Stimulated activated CD8-positive, alpha-beta memory T cell treated with anti-CD3 and anti-CD28 coated beads, Interleukin-4, amount 100 ng/mL, for 4 hours (primary cell): ENCODE measurements around the gene CST4.
"Not testable (repeated sequence)": the region's sequence is repeated elsewhere in the genome, so short reads cannot be mapped to it uniquely, and the experiment has no call there.

ENCODE experiments used
- DNase-seq, 2 donors: peaks; one replicate each; pipeline ENCODE4 v3.0.0-alpha.2; 2020; ENCODE audit warnings: low read depth in 2 of 2, low spot score in 1 of 2

CST4 gene

GRCh38 chr20:23662276-23662870 lies 26.5 kb downstream of the CST4 start:
- DNase-seq: no peak

DNA sequence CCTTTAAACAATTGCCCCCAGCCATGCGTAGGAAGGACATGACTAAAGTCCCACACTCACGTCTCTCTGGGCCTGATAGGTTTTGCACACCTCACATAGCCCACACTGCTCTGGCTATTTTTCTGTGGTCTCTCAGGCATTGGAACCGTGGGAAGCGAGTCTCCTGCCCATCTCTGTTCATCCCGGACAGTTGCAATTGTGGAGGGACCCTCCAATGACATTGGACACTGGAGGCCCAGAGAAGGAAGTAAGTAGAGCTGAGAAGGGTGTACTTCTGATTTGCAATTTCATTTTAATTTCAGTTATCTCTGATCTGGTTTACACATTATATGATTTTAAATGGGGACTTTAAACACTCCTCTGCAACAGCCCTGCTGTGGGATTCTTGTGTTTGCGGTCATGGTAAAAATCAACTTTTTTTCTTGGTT lies 27.8 kb downstream of the CST4 start:
- DNase-seq: no peak

DNA sequence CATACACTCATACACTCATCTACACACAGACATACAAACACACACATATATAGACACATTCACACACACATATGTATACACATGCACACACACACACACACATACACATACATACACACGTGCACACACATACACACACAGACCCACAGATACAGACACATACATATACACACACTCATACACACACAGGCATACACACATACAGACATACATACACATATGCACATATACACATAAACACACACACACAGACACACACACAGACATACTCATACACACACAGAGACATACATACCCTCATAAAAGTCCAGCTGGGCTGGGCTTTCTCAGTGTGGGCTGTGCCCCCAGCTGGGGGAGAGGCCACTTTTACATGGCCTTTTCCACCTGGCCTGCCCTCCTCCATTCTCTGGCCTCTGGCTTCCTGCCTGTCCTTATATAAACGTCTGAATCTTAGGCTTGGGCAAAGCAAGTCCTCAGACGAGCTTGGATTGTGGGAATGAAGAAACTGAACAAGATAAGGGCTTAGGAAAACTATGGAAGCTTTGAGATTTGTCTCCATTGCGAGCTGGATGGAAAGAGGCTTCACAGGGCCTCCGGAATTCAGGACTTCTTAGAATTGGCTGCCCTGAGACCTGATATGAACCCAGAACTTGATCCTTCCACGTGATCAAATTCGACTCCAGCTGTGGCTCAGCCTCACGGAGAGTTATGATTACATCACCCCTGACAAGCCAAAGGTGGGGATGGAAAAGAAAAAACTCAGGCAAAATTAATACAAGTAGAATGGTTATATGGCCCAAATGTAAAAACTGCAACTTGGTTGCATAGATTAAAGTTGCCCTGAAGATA lies 28.6 kb downstream of the CST4 start:
- no peak for DNase-seq

DNA sequence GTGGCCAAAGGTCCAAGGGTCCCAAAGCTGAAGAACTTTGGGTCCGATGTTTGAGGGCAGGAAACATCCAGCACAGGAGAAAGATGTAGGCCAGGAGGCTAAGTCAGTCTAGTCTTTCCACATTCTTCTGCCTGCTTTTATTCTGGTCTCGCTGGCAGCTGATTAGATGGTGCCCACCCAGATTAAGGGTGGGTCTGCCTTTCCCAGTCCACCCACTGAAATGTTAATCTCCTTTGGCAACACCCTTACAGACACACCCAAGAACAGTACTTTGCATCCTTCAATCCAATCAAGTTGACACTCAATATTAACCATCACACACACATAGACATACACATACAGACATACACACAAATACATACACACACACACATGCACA lies 29.2 kb downstream of the CST4 start:
- not testable (repeated sequence) for DNase-seq

DNA sequence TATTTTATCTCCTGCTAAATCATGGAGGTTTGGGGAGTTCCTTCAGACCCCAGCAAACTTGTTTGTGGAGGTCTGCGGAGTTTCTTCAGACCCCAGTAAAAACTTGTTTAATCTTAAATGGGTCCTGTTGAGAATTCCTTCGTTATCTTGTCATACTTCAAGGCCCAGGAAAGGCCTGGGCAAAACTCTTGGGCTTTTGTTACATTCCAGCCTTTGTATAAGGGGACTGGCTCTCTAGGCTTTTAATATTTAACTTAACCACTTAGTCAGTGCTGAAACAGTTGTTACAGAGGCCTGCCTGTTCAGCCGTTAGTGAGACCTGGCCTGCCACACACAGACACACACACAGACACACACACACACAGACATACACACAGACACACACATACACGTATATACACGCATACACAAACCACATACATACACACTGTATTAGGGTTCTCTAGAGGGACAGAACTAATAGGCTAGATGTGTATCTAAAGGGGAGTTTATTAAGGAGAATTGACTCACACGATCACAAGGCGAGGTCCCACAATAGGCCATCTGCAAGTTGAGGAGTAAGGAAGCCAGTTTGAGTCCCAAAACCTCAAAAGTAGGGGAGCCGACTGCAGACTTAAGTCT lies 29.7 kb downstream of the CST4 start:
- no peak for DNase-seq

DNA sequence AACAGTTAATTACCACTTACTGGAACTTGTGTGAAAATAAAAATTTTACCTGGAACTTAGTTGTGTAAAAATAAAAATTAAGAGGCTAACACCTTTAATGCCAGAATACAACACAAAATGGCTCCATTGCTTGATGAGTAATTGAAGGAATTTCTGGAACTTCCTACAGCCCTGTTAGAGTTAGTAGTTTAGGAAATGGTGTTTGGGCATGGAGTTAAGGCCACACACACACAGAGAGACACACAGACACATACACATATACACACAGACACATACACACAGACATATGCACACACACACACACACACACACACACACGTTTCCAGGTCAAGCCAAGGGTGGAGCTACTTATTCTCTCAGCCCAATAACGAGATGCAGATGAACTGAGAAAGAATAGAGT lies 30.5 kb downstream of the CST4 start:
- DNase-seq: no peak

DNA sequence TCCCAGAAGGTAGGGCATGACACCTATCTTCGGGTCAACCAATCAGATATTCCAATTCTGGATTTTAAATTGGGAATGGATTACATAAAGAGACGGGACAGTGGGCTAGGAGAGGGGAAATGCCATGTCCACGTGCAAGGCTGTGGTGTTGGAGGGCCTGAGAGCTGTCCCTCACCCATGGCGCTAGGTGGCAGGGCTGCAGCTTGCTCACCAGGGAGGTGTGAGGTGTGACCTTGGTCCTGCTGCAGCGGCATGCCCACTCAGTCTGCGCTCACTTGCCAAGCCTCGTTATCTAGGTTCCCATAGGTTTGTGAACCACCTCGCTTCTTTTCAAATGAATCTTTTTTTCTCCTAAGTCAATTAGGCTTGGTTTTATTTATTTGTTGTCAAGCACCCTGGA lies 31.6 kb downstream of the CST4 start:
- no peak for DNase-seq

DNA sequence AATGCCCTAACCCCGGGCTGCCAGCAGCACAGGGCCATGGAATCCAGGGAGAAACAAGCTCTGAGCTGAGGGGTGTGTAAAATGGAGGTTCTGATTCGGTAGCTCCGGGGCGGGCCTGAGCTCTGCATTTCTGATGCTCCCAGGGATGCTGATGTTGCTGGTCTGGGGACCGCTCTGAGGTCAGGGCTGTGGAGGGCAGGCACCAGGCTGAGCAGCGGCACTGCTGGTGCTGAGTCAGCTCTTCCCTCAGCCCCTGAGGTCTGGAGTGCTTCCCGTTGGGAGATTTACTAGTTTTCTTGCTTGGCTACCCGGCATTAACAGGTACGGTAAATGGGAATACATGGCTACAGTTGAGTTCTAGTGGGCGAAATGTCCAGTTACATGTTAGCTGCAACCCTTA lies 32.5 kb downstream of the CST4 start:
- DNase-seq: no peak

GRCh38 chr20:23655491-23656211 lies 33.2 kb downstream of the CST4 start:
- DNase-seq: no peak

GRCh38 chr20:23654717-23655116 lies 34.1 kb downstream of the CST4 start:
- DNase-seq: no peak

DNA sequence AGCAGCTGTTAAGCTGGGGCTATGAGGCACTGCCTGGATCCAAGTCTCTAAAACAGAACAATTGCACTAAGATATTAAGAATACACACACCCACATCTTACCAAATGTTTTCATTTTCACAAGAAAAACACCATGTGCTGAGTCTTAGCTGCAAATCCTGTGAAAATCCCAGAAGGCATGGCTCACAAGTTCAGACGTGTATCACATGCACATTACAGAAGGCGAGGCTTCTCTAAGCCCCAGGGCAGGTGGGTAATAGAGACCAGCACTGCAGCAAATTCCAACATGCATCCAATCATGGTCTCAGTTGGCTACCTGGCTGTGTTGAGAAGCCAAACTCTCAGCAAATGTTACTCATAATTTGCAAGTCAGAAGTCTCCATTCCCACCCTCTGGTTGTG lies 34.8 kb downstream of the CST4 start:
- DNase-seq: no peak

- DNase-seq: no peak
Measured at GRCh38 chr20:23653400-23653938, 35.4 kb downstream of the CST4 start.

GRCh38 chr20:23652926-23653325 lies 35.9 kb downstream of the CST4 start:
- no peak for DNase-seq

- no peak for DNase-seq
Measured at GRCh38 chr20:23652371-23652770, 36.5 kb downstream of the CST4 start.

GRCh38 chr20:23651117-23651516 lies 37.7 kb downstream of the CST4 start:
- DNase-seq: no peak

DNA sequence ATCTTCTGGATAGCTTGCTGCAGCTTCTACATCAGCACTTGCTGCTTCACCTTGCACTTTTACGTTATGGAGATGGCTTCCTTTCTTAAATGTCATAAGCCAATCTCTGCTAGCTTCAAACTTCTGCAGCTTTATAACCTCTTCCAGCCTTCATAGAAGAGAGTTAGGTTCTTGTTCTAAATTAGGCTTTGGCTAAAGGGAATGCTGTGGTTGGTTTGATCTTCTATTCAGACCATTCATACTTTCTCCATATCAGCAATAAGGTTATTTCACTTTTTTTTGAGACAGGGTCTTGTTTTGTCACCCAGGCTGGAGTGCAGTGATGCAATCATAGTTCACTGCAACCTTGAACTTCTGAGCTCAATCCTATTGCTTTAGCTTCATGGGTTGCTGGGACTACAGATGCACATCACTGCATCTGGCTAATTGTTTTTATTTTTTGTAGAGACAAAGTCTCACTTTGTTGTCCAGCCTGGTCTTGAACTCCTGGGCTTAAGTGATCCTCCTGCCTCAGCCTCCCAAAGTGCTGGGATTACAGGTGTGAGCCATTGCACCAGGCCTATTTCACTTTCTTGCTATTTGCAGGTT lies 38.9 kb downstream of the CST4 start:
- no peak for DNase-seq

DNA sequence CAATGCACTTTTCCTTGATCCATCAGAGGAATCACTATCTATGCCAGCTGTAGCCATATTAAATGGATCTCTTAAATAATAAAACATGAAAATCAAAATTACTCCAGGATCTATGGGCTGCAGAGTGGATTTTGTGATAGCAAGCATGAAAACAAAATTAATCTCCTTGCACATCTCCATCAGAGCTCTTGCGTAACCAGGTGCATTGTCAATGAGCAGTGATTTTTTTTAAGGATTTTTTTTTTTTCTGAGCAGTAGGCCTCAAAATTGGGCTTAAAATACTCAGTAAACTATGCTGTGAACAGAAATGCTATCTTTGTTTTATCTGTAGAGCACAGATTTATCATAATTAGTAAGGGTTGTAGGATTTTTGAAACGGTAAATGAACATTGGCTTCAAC lies 39.6 kb downstream of the CST4 start:
- no peak for DNase-seq

DNA sequence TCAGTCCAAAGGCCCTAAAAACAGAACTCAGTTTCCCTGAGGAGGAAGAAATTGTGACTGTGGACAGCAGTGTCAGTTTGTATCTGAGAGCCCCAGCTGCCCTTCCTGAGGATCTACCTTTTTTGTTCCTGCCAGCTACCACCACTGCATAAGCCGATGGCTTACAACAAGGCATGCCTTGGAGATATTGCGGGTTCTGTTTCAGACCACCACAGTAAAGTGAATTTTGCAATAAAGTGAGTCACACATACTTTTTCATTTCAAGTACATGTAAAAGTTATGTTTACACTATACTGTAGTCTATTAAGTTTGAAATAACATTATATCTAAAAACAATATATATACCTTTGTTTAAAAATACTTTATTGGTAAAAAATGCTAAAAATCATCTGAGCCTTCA lies 41.5 kb downstream of the CST4 start:
- no peak for DNase-seq

- no peak for DNase-seq
Measured at GRCh38 chr20:23646106-23646873, 42.5 kb downstream of the CST4 start.

- DNase-seq: no peak
Measured at GRCh38 chr20:23645575-23645974, 43.3 kb downstream of the CST4 start.
